Aorta (tissue), 5 donors: Measurements from ENCODE around the gene NABP1. TPM values are rescaled to one million over a fixed set of nuclear protein-coding genes. Genes with fewer than 3 reads are reported as not detected.
"Not testable (repeated sequence)": the region's sequence is repeated elsewhere in the genome, so short reads cannot be mapped to it uniquely, and the experiment has no call there.

Experiments used
- ATAC-seq: fragments of 200-7000 bp; cut with Tn5 transposase; one replicate; pipeline ENCODE4 v1.9.1; 2022; ENCODE audit warnings: moderate library complexity; ENCODE audit not compliant: low FRiP score
- DNase-seq, 2 donors: peaks; one replicate each; pipeline ENCODE4 v3.0.0-alpha.2; 2020
- H3K27ac ChIP-seq, 2 donors: one replicate each; pipeline ENCODE4 v1.5.1; 2013; ENCODE audit warnings: low read length in 2 of 2, mild to moderate bottlenecking in 2 of 2, moderate library complexity in 2 of 2, control low read depth in 1 of 2, inconsistent platforms in 1 of 2, low read depth in 1 of 2
- H3K27me3 ChIP-seq, 2 donors: one replicate each; pipeline ENCODE4 v1.6.1; 2013; ENCODE audit warnings: control low read depth in 1 of 2, low read length in 1 of 2, mild to moderate bottlenecking in 1 of 2, moderate library complexity in 1 of 2; ENCODE audit not compliant: insufficient read depth in 2 of 2, control insufficient read depth in 1 of 2
- H3K36me3 ChIP-seq, 2 donors: one replicate each; pipeline ENCODE4 v1.6.1; 2013; ENCODE audit warnings: control low read depth in 1 of 2, low read length in 1 of 2, mild to moderate bottlenecking in 1 of 2; ENCODE audit not compliant: insufficient read depth in 2 of 2, control insufficient read depth in 1 of 2
- H3K4me1 ChIP-seq, 2 donors: one replicate each; pipeline ENCODE4 v1.6.1; 2013; ENCODE audit warnings: low read length in 2 of 2, control low read depth in 1 of 2, mild to moderate bottlenecking in 1 of 2, moderate library complexity in 1 of 2; ENCODE audit not compliant: insufficient read depth in 2 of 2, control insufficient read depth in 1 of 2
- H3K4me3 ChIP-seq, 2 donors: one replicate each; pipeline ENCODE4 v1.5.1; 2013; ENCODE audit warnings: low read length in 2 of 2, control low read depth in 1 of 2, mild to moderate bottlenecking in 1 of 2
- H3K9me3 ChIP-seq: one replicate; pipeline ENCODE4 v1.6.1; 2013; ENCODE audit warnings: mild to moderate bottlenecking, low read length; ENCODE audit not compliant: control insufficient read depth
- WGBS, 2 donors: extraction: QIAGEN DNeasy Blood & Tissue Kit; methylation state at CpG; one replicate each; pipeline ENCODE4 v1.1.7; 2013; 5-methylcytosine and 5-hydroxymethylcytosine counted together
- intact Hi-C, 2 donors: fragments of 100-400 bp; cut with DNase I; formaldehyde crosslinking; loops; one replicate each; pipeline versions ENCODE4 v1.14.2 to v1.15.0; 2022
- polyA plus RNA-seq, 2 donors: library from polyadenylated mRNA; stranded (reverse); fragments of 200-250 nt; gene quantifications; one replicate each; pipeline ENCODE4 v1.2.3, GENCODE V29; 2013
- total RNA-seq, 2 donors: library from RNA; stranded (reverse); fragmentation: NEBNext Ultra II Directional; extraction: Animal tissue kit (Norgen Biotek cat#: 25700); gene quantifications; one replicate each; pipeline ENCODE4 v1.2.1, GENCODE V29; 2021
- donor health status: healthy with polysubstance abuse.
- donor health status: Bipolar disorder and iron deficiency.
- donor health status: DM: no; HTN: no; CAD: no.
- donor health status: DM: no; HTN: no; CAD: no.
- donor health status: DM: yes; HTN: yes; CAD: no.

The NABP1 gene
- total and polyA plus RNA-seq, 4 donors: 5.7 to 74.4 (median 38.9) TPM

DNA sequence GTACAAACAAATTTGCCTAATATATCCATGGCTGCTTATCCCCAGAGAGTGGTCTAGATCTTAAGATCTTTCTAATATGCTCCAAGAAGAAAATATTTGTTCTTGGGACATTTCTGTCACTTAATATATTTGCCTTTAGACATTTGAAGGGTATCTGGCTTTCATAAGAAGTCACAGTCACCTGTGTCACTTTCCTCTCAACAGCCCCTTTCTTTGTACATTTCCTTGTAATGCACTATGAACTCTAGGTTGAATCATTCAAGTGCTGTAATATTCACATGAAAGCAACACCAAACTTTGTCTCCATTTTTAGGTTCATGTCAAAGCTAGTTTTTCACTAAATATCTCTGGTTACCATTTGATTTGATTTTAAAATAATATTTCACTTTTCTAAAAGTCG lies 41.4 kb upstream of the NABP1 start:
- Histone ChIP-seq H3K27ac (no peak overlapping the region), H3K36me3 (no peaks in the 10 kb centered on the region), H3K9me3 (no peaks in the 10 kb centered on the region), H3K4me3 (no peak overlapping the region), H3K27me3 (no peaks in the 10 kb centered on the region), H3K4me1 (peaks cover 0 to 4% of the 10 kb centered on the region in 2 donors)
- ATAC-seq (no peak), DNase-seq (no peak)
- intact Hi-C loops: no loop called here
- 77 to 87% methylated on average over 1 of the region's 1 CpG for WGBS, 2 donors

DNA sequence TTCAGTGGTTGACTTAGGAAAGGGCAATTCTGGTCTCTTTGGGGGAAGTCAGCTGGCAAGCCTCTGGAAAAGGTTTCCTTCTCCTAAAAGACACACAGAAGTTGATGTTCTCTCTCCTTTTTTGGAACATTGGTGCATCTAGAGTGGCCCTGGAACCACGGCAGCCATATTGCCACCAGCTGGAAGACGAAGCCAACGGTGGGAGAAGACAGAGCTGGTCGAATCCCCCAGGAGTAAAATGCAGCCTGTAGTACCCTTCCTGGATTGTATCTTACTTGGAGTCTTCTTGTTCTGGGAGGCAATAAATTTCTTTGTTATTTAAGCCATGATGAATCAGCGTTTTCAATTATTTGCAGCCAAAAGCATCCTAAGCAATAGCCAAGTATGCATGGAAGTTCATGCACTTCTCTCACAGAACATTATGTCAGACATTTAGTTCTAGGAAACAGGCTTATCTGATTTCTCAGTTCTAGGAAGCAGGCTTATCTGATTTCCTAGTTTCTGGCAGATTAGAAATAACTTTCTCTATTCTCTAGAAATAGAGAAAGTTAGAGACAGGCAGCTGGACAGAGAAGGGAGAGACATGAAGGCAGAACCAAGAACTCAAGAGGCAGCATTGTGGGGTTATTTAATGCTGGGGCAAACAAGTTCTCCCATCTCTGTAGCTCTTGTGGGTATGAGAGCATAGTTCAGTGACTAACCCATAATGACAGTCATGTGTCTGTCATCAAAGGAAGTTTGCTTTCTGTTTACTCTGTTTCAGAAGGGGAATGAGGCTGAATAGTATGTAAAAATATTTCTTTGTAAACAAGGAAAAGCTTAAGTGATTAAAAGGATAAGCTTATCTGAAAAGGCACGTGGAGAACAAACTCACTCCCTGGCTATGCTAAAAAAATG lies 40.5 kb upstream of the NABP1 start:
- Histone ChIP-seq H3K9me3 (no peaks in the 10 kb centered on the region), H3K4me1 (peaks cover 0 to 4% of the 10 kb centered on the region in 2 donors), H3K4me3 (no peak overlapping the region), H3K27ac (no peak overlapping the region), H3K36me3 (no peaks in the 10 kb centered on the region), H3K27me3 (no peaks in the 10 kb centered on the region)
- peak; percentile 41 for ATAC-seq
- intact Hi-C loops: no loop called here
- 54 to 61% methylated on average over 6 of the region's 6 CpGs for WGBS, 2 donors
- peak in 1 of 2 donors; percentile 36 for DNase-seq

DNA sequence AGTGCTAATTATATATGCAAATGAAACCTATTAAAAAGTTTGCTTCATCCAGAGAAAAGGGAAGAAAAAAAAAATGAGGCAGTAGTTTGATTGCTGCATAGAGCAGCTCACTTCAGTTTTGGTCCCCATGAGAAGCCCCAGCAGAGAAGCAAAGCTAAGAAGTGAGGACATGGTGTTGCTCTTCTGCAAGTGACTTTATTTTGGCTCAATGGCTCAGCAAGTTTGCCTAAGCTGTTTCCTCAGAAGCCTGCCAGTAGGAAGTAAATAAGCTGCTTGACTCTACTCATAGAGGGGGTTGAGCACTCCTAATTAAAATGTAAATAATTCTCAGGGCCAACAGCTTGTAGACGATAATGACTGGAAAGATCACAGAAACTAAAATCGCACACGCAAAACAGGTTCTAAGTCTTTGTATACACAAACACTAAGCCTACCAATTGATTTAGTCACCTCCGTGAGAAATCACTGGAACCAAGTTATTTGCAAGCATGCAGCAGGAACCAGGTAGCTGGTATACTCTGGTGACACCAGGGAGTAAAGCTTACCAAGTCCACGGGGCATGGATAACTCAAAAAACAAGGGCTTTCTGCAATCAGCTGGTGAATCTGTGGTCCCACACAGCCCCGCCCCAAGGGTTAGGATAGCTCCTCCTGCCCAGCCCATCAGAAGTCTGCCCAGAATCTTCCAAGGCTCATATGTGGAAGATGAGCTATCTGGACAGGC lies 39.7 kb upstream of the NABP1 start:
- Histone ChIP-seq H3K27me3 (no peaks in the 10 kb centered on the region), H3K4me3 (no peak overlapping the region), H3K27ac (no peak overlapping the region), H3K9me3 (no peaks in the 10 kb centered on the region), H3K4me1 (peaks cover 0 to 4% of the 10 kb centered on the region in 2 donors), H3K36me3 (no peaks in the 10 kb centered on the region)
- intact Hi-C loops: no loop called here
- peak in 1 of 2 donors; percentile 41 for DNase-seq
- WGBS, 2 donors: 85% methylated on average over 6 of the region's 6 CpGs
- ATAC-seq: no peak

DNA sequence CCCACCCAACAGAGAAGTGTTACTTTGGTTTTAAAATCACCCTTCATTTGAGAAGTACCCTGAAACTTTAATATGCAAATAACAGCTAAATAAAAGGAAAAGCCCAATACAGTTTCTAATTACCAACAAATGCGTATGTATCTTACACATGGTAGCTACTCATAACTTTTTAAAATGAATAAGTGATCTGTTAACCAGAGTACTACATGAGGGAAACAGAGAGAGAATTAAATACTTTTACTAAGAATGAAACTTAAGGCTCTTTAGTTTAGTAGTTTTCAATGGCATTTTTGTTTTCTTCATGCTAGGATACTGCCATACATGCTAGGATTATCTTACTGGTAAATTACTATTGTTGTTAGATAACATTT lies 39.1 kb upstream of the NABP1 start:
- WGBS, 2 donors: 95 to 99% methylated on average over 1 of the region's 1 CpG
- Histone ChIP-seq H3K36me3 (no peaks in the 10 kb centered on the region), H3K27ac (no peak overlapping the region), H3K27me3 (no peaks in the 10 kb centered on the region), H3K4me3 (no peak overlapping the region), H3K4me1 (peaks cover 0 to 4% of the 10 kb centered on the region in 2 donors), H3K9me3 (no peaks in the 10 kb centered on the region)
- intact Hi-C loops: no loop called here
- DNase-seq: no peak
- ATAC-seq: no peak

DNA sequence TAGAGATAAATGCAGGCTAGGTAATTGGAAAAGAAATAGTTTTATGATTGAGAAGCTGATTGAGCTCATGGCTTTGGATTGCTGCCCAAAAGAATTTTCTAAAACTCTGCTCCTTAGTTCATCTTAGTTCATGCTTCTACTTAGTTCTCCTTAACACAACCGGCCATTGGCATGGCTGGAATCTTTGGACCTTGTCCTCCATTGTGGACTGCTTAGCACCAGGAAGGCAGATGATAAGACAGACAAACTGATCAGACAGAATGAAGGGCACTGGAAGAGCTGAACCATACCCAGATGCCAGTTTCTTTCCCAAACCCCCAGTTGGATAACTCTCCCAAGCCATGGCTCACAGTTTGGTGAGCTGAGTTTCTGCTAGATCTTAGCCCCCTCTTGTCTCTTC lies 36.3 kb upstream of the NABP1 start:
- Histone ChIP-seq H3K9me3 (no peaks in the 10 kb centered on the region), H3K4me3 (no peak overlapping the region), H3K4me1 (no peaks in the 10 kb centered on the region), H3K27me3 (no peaks in the 10 kb centered on the region), H3K27ac (no peak overlapping the region), H3K36me3 (no peaks in the 10 kb centered on the region)
- DNase-seq: no peak
- WGBS, 2 donors: 44 to 58% methylated on average over 1 of the region's 1 CpG
- intact Hi-C loops: no loop called here
- no peak for ATAC-seq

DNA sequence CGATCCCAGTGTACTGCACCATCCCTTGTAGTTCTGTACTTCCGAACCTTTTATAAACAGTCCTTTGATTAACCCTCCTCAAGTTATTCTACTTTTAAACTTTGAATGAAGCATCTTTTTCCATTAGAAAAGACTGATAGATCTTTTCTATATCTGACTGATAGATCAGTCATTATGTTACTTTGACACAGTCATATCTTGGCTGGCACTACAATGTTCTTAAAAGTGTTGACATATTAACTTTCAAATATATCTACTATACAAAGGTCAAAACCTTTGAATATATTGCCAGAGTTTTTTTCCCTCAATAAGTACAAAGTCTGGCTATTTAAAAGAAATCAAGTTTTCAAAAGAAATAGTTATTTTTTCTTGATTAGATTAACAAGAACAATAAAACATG lies 35.4 kb upstream of the NABP1 start:
- Histone ChIP-seq H3K36me3 (no peaks in the 10 kb centered on the region), H3K9me3 (no peaks in the 10 kb centered on the region), H3K4me1 (no peaks in the 10 kb centered on the region), H3K27ac (no peak overlapping the region), H3K4me3 (no peak overlapping the region), H3K27me3 (no peaks in the 10 kb centered on the region)
- 82 to 85% methylated on average over 2 of the region's 2 CpGs for WGBS, 2 donors
- intact Hi-C loops: no loop called here
- no peak for ATAC-seq
- no peak for DNase-seq

DNA sequence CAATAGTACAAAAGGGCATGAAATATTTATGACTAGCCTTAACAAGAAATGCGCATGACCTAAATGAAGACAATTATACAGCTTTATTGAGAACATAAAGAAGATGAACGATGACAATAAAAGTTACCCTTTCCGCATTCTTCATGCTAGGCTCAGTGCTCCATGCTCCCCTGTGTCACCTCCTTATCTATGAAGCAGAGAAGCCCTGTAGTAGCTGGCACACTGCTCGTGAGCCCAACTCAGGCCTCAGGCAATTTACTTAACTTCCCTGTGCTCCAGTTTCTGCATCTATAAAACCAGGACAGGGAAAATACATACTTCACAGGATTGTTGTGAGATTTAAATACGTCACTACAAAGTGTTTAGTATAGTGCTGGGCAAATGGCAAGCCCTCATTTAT lies 34.5 kb upstream of the NABP1 start:
- no peak for ATAC-seq
- no peaks in the 10 kb centered on the region for H3K36me3 ChIP-seq
- DNase-seq: no peak
- intact Hi-C loops: no loop called here
- H3K4me1 ChIP-seq: no peaks in the 10 kb centered on the region
- no peaks in the 10 kb centered on the region for H3K27me3 ChIP-seq
- H3K4me3 ChIP-seq: no peak overlapping the region
- no peaks in the 10 kb centered on the region for H3K9me3 ChIP-seq
- H3K27ac ChIP-seq: no peak overlapping the region
- WGBS, 2 donors: 88 to 89% methylated on average over 5 of the region's 5 CpGs

DNA sequence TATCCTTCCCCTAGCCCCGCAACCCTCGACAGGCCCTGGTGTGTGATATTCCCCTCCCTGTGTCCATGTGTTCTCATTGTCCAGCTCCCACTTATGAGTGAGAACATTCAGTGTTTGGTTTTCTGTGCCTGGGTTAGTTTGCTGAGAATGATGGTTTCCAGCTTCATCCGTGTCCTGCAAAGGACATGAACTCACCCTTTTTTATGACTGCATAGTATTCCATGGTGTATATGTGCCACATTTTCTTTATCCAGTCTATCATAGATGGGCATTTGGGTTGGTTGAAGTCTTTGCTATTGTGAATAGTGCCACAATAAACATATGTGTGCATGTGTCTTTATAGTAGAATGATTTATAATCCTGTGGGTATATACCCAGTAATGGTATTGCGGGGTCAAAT lies 33.3 kb upstream of the NABP1 start:
- WGBS, 2 donors: 71 to 72% methylated on average over 4 of the region's 4 CpGs
- H3K4me1 ChIP-seq, H3K9me3 ChIP-seq, H3K27me3 ChIP-seq, H3K4me3 ChIP-seq, H3K27ac ChIP-seq, ATAC-seq, H3K36me3 ChIP-seq, intact Hi-C loops, DNase-seq: not testable (repeated sequence)

DNA sequence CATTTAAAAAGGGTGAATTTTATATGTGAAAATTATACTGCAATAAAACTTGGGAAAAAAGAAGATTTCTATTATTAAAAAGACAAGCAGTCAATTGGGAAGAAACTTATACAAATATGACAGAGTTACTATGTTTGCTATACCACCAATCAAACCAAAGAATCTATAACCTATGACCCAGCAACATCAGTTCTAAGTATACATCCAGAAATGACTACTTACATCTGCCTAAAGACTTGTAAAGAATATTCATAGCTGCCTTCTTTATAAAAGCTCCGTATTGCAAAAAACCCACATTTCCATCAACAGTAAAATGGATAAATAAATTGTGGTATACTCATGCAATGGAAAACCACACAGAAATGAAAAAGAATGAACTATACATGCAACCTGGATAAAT lies 32.9 kb upstream of the NABP1 start:
- intact Hi-C loops: no loop called here
- no peaks in the 10 kb centered on the region for H3K27me3 ChIP-seq
- DNase-seq (no peak), ATAC-seq (no peak)
- no peak overlapping the region for H3K27ac ChIP-seq
- WGBS, 2 donors: 97 to 100% methylated on average over 1 of the region's 1 CpG
- H3K4me3 ChIP-seq: no peak overlapping the region
- no peaks in the 10 kb centered on the region for H3K36me3 ChIP-seq
- no peaks in the 10 kb centered on the region for H3K9me3 ChIP-seq
- H3K4me1 ChIP-seq: no peaks in the 10 kb centered on the region
